ENCODE measurements around the gene LTBR.

DNA sequence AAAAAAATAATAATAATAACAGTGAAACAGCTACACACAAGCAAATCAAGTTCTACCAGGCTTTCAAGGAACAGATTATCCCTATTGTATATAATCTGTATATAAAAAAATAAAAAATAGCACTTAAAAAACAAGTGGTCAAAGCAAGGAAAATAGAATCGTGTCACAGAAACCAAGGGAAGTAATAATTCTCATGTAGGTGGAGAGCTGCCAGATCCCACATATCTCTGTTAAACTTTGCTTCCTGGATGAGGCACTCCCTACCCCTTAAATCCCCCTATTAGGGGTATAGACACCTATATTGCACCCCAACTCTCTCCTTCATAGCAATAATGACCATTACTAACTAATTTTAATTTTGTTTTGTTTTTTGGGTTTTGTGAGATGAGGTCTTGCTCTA lies 56.4 kb downstream of the LTBR start:
- TF ChIP-seq GATA2 (IDR thresholded peaks at IDR 0.05; ENCODE audit: low read depth, low read length) (no peak), GATA3 (IDR thresholded peaks at IDR 0.05; ENCODE audit: low read depth, low read length) (no peak)
